ENCODE measurements around the gene CD247. TPM values are rescaled to one million over a fixed set of nuclear protein-coding genes. Genes with fewer than 3 reads are reported as not detected.
"Not testable (repeated sequence)": the region's sequence is repeated elsewhere in the genome, so short reads cannot be mapped to it uniquely, and the experiment has no call there.

The CD247 gene
- total RNA-seq, 1 donor from 2014 or later = 9.8 TPM

DNA sequence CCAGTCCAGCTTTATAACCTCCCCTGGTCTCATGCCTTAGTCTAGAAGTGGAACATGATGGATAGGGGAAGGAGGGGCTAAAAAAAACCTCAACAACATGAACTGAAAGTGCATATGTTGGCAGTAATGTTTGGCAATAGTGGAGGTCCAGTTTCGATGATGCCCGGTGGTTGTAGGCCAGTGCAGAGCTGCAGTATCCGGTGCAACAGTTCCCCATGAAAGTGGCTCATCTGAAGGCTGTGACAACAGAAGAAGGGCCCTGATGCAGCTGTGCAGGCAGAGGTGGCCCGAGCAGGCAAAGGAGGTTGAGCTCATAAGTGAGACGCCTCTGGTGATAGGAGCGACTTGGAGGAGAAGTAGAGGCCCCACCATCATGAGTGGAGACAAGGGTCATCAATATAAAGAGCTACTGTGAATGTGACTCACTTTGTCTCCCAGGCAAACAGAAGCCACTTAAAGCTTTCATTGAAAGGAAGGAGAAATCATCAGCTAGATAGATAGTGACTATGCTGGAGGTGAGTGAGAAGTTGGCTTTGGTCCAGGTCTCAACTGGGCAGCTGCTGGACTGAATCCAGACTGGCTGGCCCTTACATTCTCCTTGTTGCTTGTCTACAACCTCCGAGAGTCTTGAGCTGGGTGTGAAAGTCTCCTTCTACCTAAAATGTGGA, 45.4 kb upstream of the CD247 start:
- H3K27me3 ChIP-seq = no peaks in the 10 kb centered on the region
- DNase-seq (ENCODE audit: extremely low spot score in 2 of 2) = no peak
- H3K4me1 ChIP-seq = no peaks in the 10 kb centered on the region
- H3K4me3 ChIP-seq = no peak overlapping the region
- no peak for TF ChIP-seq POLR2AphosphoS5 (IDR thresholded peaks at IDR 0.05; ENCODE audit: insufficient read depth in 1 of 2, low read depth in 1 of 2)
- no peak for TF ChIP-seq POLR2A (IDR thresholded peaks at IDR 0.05)
- TF ChIP-seq, protein P1, sequence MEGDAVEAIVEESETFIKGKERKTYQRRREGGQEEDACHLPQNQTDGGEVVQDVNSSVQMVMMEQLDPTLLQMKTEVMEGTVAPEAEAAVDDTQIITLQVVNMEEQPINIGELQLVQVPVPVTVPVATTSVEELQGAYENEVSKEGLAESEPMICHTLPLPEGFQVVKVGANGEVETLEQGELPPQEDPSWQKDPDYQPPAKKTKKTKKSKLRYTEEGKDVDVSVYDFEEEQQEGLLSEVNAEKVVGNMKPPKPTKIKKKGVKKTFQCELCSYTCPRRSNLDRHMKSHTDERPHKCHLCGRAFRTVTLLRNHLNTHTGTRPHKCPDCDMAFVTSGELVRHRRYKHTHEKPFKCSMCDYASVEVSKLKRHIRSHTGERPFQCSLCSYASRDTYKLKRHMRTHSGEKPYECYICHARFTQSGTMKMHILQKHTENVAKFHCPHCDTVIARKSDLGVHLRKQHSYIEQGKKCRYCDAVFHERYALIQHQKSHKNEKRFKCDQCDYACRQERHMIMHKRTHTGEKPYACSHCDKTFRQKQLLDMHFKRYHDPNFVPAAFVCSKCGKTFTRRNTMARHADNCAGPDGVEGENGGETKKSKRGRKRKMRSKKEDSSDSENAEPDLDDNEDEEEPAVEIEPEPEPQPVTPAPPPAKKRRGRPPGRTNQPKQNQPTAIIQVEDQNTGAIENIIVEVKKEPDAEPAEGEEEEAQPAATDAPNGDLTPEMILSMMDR (IDR thresholded peaks at IDR 0.05) = no peak
- intact Hi-C loops (cut with DNase I) = no loop called here
- H3K9me3 ChIP-seq = no peaks in the 10 kb centered on the region
- no peaks in the 10 kb centered on the region for H3K36me3 ChIP-seq
- no peak overlapping the region for H3K27ac ChIP-seq

DNA sequence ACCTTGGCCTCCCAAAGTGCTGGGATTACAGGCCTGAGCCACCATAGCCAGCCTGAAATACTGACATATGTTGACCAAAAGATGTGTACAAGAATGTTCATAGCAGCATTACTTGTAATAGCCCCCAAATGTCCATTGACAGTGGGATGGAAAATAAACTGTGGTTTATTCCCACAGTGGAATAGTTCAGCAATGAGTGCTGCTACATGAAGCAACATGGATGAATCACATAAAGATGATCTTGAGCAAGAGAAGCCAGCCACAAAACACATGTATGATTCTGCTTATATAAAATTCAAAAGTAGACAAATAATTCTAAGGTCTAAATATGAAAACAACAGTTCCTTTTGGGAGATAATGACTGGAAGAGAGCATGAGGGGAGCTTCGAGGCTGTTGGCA, 44.4 kb upstream of the CD247 start:
- no peak overlapping the region for H3K27ac ChIP-seq
- DNase-seq (ENCODE audit: extremely low spot score in 2 of 2) = no peak
- H3K9me3 ChIP-seq = no peaks in the 10 kb centered on the region
- no peaks in the 10 kb centered on the region for H3K27me3 ChIP-seq
- H3K4me3 ChIP-seq = no peak overlapping the region
- H3K36me3 ChIP-seq = no peaks in the 10 kb centered on the region
- intact Hi-C loops (cut with DNase I) = no loop called here
- no peaks in the 10 kb centered on the region for H3K4me1 ChIP-seq
- no peak for TF ChIP-seq POLR2A (IDR thresholded peaks at IDR 0.05)
- TF ChIP-seq, protein P1 (IDR thresholded peaks at IDR 0.05) = no peak
- no peak for TF ChIP-seq POLR2AphosphoS5 (IDR thresholded peaks at IDR 0.05; ENCODE audit: insufficient read depth in 1 of 2, low read depth in 1 of 2)

- TF ChIP-seq, protein P1 (IDR thresholded peaks at IDR 0.05) = no peak
- TF ChIP-seq POLR2A (IDR thresholded peaks at IDR 0.05) = no peak
- TF ChIP-seq POLR2AphosphoS5 (IDR thresholded peaks at IDR 0.05; ENCODE audit: insufficient read depth in 1 of 2, low read depth in 1 of 2) = no peak
- Histone ChIP-seq H3K27ac (no peak overlapping the region), H3K4me1 (no peaks in the 10 kb centered on the region), H3K4me3 (no peak overlapping the region), H3K27me3 (no peaks in the 10 kb centered on the region), H3K36me3 (no peaks in the 10 kb centered on the region), H3K9me3 (no peaks in the 10 kb centered on the region)
- DNase-seq (ENCODE audit: extremely low spot score in 2 of 2) = no peak
- intact Hi-C loops (cut with DNase I) = no loop called here
Observed at GRCh38 chr1:167561753-167562152, 43.4 kb upstream of the CD247 start.

DNA sequence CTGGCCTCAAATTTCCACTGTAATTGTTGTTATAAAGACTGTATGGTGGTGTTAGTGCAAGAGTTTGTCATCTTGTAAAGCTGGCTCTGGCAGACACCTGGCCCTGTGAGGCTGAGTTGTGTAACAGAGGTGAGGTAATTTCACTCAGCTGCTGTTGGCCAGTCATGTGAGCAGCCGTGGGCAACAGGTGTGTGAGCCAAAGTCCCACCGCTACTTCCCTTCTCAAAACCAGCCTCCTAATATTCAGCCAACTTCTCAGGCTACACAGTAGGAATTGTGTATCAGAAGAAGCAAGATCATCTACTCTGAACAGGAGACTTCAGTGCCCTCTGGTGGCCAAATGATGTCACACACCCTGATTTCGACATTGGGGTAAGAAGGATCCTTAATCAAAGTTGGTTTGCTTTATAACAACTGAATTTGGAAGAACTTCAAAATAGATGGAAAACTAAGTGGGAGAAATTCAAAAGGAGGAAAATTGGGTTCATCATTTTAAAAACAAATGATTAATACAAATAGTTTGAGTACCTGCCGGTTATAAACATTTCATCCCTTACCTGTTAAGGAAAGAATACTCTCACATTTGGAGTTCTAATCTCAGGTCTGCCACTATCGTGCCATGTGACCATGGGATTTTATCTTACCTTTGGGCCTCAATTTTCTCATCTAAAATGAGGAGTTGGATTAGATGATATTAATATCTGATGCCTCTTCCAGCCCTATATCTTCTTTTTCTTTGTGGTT, 37.8 kb upstream of the CD247 start:
- no peaks in the 10 kb centered on the region for H3K27me3 ChIP-seq

DNA sequence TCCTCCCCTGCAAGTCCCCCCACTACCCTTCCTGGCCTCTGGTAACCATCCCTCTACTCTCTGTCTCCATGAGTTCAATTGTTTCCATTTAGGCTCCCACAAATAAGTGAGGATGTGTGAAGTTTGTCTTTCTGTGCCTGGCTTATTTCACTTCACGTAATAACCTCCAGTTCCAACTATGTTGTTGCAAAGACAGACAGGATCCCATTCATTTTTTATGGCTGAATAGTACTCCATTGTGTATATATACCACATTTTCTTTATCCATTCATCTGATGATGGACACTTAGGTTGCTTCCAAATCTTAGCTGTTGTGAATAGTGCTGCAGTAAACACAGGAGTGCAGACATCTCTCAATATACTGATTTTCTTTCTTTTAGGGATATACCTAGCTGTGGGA, 36.7 kb upstream of the CD247 start:
- H3K9me3 ChIP-seq; H3K27me3 ChIP-seq; intact Hi-C loops (cut with DNase I); H3K4me3 ChIP-seq; H3K36me3 ChIP-seq; H3K27ac ChIP-seq; DNase-seq (ENCODE audit: extremely low spot score in 2 of 2): not testable (repeated sequence)
- H3K4me1 ChIP-seq = peaks cover 28% of the 10 kb centered on the region

More for the DNA sequence above, 37.8 kb upstream of the CD247 start:
- intact Hi-C loops (cut with DNase I) = no loop called here
- H3K9me3 ChIP-seq = no peaks in the 10 kb centered on the region
- TF ChIP-seq POLR2A (IDR thresholded peaks at IDR 0.05) (no peak), POLR2AphosphoS5 (IDR thresholded peaks at IDR 0.05; ENCODE audit: insufficient read depth in 1 of 2, low read depth in 1 of 2) (peak in 1 of 2 donors; percentile 21)
- TF ChIP-seq, protein P1 (IDR thresholded peaks at IDR 0.05) = peak; percentile 71 to 75 (median 74)
- H3K27ac ChIP-seq = no peak overlapping the region
- peaks cover 22% of the 10 kb centered on the region for H3K4me1 ChIP-seq
- no peaks in the 10 kb centered on the region for H3K36me3 ChIP-seq
- no peak for DNase-seq (ENCODE audit: extremely low spot score in 2 of 2)
- no peak overlapping the region for H3K4me3 ChIP-seq

Measured in vagina (tissue), 2 donors.